GM12872 (cell line): ENCODE results near the gene RAB3IL1.

Experiments
- TF ChIP-seq, protein P1 (sequence below): IDR thresholded peaks from 3 replicates; pipeline ENCODE4 v1.5.1; 2011; ENCODE audit warnings: low read depth, mild to moderate bottlenecking, low read length, moderate library complexity; ENCODE audit not compliant: insufficient read depth

RAB3IL1 gene

DNA sequence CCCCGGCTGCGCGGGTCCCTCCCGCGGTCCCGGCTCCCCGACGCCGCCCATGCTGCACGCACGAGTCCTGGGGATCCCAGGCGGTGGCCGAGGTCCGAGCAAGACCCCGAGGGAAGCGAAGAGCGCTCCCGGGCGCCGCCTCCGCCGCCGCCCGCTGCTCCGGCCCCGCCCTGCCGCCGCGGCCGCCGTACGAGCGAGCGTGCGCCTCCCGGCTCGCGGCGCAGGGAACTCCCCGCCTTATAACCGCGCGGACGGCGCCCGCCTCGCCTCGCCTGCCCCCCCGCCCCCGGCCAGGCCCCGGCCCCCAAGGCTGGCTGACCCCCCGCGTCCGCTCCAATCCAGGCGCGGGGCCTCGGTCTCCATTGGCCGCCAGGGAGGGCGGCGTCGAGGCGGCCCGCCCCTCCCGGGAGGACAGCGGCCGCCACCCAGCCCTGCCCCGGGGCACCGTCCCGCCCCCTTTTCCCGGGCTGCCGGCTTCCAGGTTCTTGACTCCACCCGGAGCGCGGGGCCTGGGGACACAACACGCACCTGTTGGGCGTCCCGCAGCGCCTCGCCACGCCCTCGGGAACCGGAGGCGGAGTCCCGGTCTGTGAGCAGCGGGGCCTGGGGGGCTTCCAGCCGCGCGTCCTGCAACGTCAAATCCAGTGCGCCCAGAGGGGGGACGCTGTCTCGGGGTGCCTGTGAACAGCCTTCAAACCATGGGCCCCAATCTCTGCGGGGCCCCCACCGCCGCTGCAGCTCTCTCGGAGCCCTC, 25.9 kb downstream of the RAB3IL1 start, which contains the start of gene FADS3:
Gene FADS3 (minus strand): TSS at position 215 of the 754 bp plus-strand sequence. CDS start 164 bp downstream, at position 51.
- TF ChIP-seq, protein P1, sequence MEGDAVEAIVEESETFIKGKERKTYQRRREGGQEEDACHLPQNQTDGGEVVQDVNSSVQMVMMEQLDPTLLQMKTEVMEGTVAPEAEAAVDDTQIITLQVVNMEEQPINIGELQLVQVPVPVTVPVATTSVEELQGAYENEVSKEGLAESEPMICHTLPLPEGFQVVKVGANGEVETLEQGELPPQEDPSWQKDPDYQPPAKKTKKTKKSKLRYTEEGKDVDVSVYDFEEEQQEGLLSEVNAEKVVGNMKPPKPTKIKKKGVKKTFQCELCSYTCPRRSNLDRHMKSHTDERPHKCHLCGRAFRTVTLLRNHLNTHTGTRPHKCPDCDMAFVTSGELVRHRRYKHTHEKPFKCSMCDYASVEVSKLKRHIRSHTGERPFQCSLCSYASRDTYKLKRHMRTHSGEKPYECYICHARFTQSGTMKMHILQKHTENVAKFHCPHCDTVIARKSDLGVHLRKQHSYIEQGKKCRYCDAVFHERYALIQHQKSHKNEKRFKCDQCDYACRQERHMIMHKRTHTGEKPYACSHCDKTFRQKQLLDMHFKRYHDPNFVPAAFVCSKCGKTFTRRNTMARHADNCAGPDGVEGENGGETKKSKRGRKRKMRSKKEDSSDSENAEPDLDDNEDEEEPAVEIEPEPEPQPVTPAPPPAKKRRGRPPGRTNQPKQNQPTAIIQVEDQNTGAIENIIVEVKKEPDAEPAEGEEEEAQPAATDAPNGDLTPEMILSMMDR: no peak; the same call in 2 of the 3 replicates

DNA sequence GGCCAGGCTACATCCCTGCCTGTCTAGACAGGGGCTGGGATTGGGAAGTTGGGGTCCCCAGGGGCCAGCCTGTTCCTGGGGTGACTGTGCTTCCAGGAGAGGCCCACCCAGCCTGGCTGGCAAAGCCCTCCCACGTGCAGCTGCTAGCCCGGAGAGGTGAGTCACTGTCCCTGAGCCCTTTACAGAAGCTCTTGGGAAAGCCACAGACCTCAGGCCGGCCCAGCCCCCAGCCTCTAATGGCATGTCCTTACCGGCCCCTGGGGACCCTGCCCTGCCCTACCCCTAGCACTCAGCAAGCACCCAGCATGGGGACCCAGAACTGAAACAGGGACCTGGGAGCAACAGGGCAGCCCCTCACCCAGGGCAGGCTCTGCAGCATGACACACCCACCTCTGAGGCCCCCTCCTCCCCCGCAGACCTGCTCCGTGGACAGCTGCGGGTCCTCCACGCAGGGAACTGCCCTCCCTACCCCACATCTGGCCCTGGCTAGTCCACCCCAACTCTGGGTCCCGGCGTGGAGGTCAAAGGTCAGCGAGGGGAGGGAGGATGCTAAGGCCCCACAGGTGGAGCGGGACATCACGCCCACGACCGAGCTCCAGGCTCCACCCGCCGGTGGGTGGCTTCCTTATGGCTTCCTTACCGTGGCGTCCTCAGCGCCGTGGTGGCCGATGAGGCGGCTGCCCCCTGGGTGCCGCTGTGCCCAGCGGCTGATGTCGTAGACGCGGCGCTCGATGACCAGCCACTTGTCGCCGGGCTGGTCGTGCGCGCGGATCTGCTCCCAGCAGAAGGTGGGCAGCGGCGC, 26.6 kb downstream of the RAB3IL1 start:
- TF ChIP-seq, protein P1: no peak

DNA sequence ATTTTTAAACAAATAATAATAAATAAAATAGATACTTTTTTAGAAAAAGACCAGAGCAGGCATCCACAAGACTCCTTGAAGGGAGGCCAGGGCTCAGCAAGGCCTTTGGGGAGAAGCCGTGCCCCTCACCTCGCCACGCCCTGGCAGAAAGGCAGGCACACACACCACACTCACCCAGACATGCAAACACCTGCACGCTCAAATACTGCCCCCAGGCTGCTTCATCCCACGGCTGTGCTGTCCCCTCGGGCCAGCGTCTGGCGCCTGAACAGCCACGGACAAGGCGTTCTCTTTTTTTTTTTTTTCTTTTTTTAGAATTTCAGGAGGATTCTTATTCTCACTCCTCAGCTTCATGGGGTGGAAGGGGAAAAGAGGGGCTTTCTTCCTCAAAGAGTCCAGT, 27.5 kb downstream of the RAB3IL1 start:
- TF ChIP-seq, protein P1: no peak

DNA sequence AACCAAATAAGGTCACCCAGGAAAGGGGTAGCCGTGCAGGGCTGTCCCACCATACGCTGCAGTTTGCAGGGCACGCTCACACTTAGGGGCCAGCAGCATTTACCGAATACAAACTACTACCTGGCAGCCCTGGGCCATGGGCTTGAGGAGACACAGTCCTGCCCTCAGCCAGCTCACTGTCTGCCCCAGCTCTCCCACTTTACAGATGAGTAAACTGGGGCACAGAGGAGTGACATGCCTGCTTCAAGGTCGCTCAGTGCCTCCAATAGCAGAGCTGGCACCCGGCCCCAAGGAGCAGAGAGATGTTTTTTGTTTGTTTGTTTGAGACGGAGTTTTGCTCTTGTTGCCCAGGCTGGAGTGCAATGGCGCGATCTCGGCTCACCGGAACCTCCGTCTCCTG, 28.8 kb downstream of the RAB3IL1 start:
- TF ChIP-seq, protein P1: no peak

DNA sequence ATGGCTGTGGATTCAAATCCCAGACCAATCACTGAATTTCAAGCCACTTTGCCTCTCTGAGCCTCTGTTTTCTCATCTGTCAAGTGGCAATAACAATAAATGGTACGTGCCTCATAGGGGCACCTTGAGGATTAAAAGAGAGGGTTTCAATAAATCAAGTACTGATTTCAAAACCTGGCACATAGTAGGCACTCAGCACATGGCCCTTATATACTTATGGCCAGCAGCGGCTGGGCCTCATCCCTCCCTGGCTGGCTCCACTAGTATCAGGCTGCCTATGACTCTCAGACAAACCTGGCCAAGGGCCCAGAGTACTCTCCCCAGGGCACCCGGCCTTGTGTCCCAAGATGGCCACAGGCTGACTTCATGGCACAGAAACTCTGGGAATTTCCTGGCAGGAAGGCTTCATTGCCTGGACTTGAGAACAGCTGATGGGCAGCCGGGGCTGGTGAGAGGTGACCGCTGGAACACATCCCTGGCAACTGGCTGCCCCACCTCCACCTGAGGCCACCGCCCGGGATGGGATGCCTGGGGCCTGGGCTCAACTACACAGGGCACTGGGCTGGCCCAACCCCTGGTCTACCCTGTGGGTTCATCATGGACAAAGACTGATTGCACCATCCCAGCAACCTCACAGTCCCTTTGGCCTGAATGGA, 29.4 kb downstream of the RAB3IL1 start:
- TF ChIP-seq, protein P1: no peak

DNA sequence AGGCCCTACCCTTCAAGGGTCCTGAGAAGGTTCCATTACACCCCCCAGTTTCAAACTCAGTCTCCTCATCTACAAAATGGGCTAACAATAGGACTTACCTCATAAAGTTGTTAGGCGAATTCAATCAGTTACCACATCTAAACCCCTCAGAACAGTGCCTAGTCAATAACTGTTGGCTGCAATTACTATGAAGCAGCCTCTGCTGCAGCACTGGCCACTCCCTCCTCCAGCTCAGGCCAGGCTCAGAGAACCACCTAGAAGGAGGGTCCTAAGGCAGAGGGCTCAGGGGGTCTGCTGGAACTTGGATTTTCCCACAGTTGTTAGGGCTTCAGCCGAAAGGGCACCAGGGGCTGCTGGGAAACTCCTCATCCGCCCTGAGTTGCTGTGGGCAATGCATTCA, 30.7 kb downstream of the RAB3IL1 start:
- TF ChIP-seq, protein P1: no peak

DNA sequence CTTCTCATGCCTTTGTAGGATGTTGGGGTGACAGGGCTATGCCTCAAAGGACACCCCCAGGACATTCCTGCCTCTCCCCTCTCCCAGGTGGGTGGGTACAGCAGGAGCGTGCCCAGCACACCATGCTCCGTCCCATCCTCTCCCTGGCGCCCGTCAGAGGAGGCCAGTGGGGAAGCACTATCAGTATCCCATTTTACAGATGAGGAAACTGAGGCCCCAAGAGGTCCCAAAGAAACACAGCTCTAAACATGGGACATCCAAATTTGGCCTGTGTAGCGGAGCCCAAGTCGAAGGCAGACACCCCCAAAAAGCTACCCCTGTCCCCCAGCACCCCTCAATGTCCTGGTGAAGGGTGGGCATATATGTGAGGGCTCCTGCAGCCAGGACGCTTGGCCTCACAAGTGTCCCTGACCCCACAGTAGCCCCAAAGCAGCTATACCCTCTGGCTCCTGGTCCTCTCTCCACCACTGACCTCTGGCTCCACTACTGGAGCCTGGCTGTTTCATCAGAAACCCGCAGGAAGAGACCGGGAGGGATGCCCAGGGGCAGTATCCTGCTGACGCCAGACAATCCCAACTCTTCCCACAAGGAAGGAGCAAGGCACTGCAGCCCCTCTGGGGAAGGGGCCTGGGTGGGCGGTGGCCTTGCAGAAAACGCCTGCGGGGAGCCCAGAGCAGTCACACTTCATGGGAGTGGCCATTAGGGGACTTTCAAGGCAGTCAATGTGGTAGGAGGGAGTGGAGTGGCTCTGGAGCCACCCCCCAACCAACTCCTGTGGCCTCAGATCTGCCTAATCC, 31.4 kb downstream of the RAB3IL1 start:
- TF ChIP-seq, protein P1: no peak
